Activated T-cell treated with anti-CD3 and anti-CD28 coated beads, Interleukin-2, amount 50 U/mL, for 72 hours (primary cell): ENCODE data around the gene SAXO1. TPM values are rescaled to one million over a fixed set of nuclear protein-coding genes. Genes with fewer than 3 reads are reported as not detected.
"Not testable (repeated sequence)": the region's sequence is repeated elsewhere in the genome, so short reads cannot be mapped to it uniquely, and the experiment has no call there.

ENCODE experiments used
- ATAC-seq, 2 donors: fragments of 150-1000 bp; cut with Tn5 transposase; replicated peaks in 1 of 2; 2 replicates each; pipeline ENCODE4 v1.10.0; 2021; ENCODE audit warnings: moderate library complexity in 2 of 2, mild to moderate bottlenecking in 1 of 2
- DNase-seq, 2 donors: peaks; one replicate each; pipeline ENCODE4 v3.0.0; 2021 to 2022; ENCODE audit warnings: mixed read lengths in 1 of 2
- H3K27ac Mint-ChIP-seq: one replicate; pipeline ENCODE4 v1.8.0; 2022; ENCODE audit warnings: mild to moderate bottlenecking, moderate library complexity, mixed read lengths
- H3K27me3 Mint-ChIP-seq: one replicate; pipeline ENCODE4 v1.8.0; 2022; ENCODE audit warnings: low read depth, mixed read lengths
- H3K36me3 Mint-ChIP-seq, 2 donors: one replicate each; pipeline ENCODE4 v1.8.0; 2022; ENCODE audit warnings: mixed read lengths in 2 of 2, mild to moderate bottlenecking in 1 of 2; ENCODE audit not compliant: insufficient read depth in 2 of 2
- H3K4me1 Mint-ChIP-seq: one replicate; pipeline ENCODE4 v1.8.0; 2022; ENCODE audit warnings: low read depth, mixed read lengths
- H3K4me3 Mint-ChIP-seq, 2 donors: one replicate each; pipeline ENCODE4 v1.8.0; 2022; ENCODE audit warnings: mild to moderate bottlenecking in 2 of 2, mixed read lengths in 2 of 2, moderate library complexity in 2 of 2
- H3K9me3 Mint-ChIP-seq, 2 donors: one replicate each; pipeline ENCODE4 v1.8.0; 2022; ENCODE audit warnings: mixed read lengths in 2 of 2
- total RNA-seq, 2 donors: library from RNA; stranded (reverse); gene quantifications; one replicate each; pipeline ENCODE4 v1.2.3, GENCODE V29; 2022

Gene SAXO1
- total RNA-seq, 2 donors from 2014 or later, result not detected

GRCh38 chr9:19027825-19028224 lies 5.2 kb downstream of the SAXO1 start:
- no peaks in the 10 kb centered on the region for H3K36me3 Mint-ChIP-seq
- H3K4me1 Mint-ChIP-seq, result peaks cover 13% of the 10 kb centered on the region
- peaks cover 7% of the 10 kb centered on the region for H3K27me3 Mint-ChIP-seq
- DNase-seq (no peak), ATAC-seq (no peak)
- H3K9me3 Mint-ChIP-seq, result no peaks in the 10 kb centered on the region
- H3K4me3 Mint-ChIP-seq, result no peak overlapping the region
- no peak overlapping the region for H3K27ac Mint-ChIP-seq

- ATAC-seq (no peak), DNase-seq (peak; percentile 6 to 15)
- Mint-ChIP-seq H3K27ac (no peak overlapping the region), H3K9me3 (no peaks in the 10 kb centered on the region), H3K4me3 (no peak overlapping the region), H3K4me1 (peaks cover 18% of the 10 kb centered on the region), H3K36me3 (peaks cover 0 to 3% of the 10 kb centered on the region in 2 donors), H3K27me3 (peaks cover 7% of the 10 kb centered on the region)
Measured at GRCh38 chr9:19026375-19026774, 6.6 kb downstream of the SAXO1 start.

- H3K9me3 Mint-ChIP-seq, result no peaks in the 10 kb centered on the region
- H3K27me3 Mint-ChIP-seq, result peaks cover 7% of the 10 kb centered on the region
- DNase-seq, result no peak
- H3K4me3 Mint-ChIP-seq, result no peak overlapping the region
- ATAC-seq, result no peak
- peaks cover 13% of the 10 kb centered on the region for H3K4me1 Mint-ChIP-seq
- no peak overlapping the region for H3K27ac Mint-ChIP-seq
- H3K36me3 Mint-ChIP-seq, result peaks cover 0 to 3% of the 10 kb centered on the region in 2 donors
Measured at GRCh38 chr9:19023078-19023477, 9.9 kb downstream of the SAXO1 start.

GRCh38 chr9:19022206-19022605 lies 10.8 kb downstream of the SAXO1 start:
- DNase-seq (no peak), ATAC-seq (peak; percentile 22 to 67)
- no peak overlapping the region for H3K27ac Mint-ChIP-seq
- H3K9me3 Mint-ChIP-seq, result no peaks in the 10 kb centered on the region
- peaks cover 13% of the 10 kb centered on the region for H3K4me1 Mint-ChIP-seq
- H3K27me3 Mint-ChIP-seq, result peaks cover 7% of the 10 kb centered on the region
- H3K36me3 Mint-ChIP-seq, result peaks cover 0 to 3% of the 10 kb centered on the region in 2 donors
- no peak overlapping the region for H3K4me3 Mint-ChIP-seq

- H3K27me3 Mint-ChIP-seq, DNase-seq, H3K27ac Mint-ChIP-seq, H3K36me3 Mint-ChIP-seq, H3K9me3 Mint-ChIP-seq, H3K4me3 Mint-ChIP-seq: not testable (repeated sequence)
- ATAC-seq, result peak in 1 of 2 donors; percentile 23
- peaks cover 11% of the 10 kb centered on the region for H3K4me1 Mint-ChIP-seq
Measured at GRCh38 chr9:19021649-19022048, 11.4 kb downstream of the SAXO1 start.

- Mint-ChIP-seq H3K4me3 (no peak overlapping the region), H3K27me3 (peaks cover 7% of the 10 kb centered on the region), H3K36me3 (peaks cover 0 to 3% of the 10 kb centered on the region in 2 donors), H3K4me1 (peaks cover 6% of the 10 kb centered on the region), H3K9me3 (no peaks in the 10 kb centered on the region), H3K27ac (no peak overlapping the region)
- ATAC-seq, result no peak
- DNase-seq, result no peak
Measured at GRCh38 chr9:19020886-19021455, 12.0 kb downstream of the SAXO1 start.

GRCh38 chr9:19018201-19018600 lies 14.8 kb downstream of the SAXO1 start:
- Mint-ChIP-seq H3K27ac (no peak overlapping the region), H3K4me3 (no peak overlapping the region)
- no peak for ATAC-seq

GRCh38 chr9:19009391-19009965 lies 23.5 kb downstream of the SAXO1 start:
- H3K27me3 Mint-ChIP-seq, result peaks cover 8% of the 10 kb centered on the region
- H3K9me3 Mint-ChIP-seq, result peaks cover 0 to 2% of the 10 kb centered on the region in 2 donors
- H3K36me3 Mint-ChIP-seq, result no peaks in the 10 kb centered on the region
- no peak for ATAC-seq
- no peak for DNase-seq
- H3K4me1 Mint-ChIP-seq, result no peaks in the 10 kb centered on the region
- H3K4me3 Mint-ChIP-seq, result no peak overlapping the region
- H3K27ac Mint-ChIP-seq, result no peak overlapping the region

More at GRCh38 chr9:19018201-19018600, 14.8 kb downstream of the SAXO1 start:
- Mint-ChIP-seq H3K9me3 (no peaks in the 10 kb centered on the region), H3K4me1 (peaks cover 6% of the 10 kb centered on the region), H3K27me3 (peaks cover 3% of the 10 kb centered on the region), H3K36me3 (peaks cover 0 to 3% of the 10 kb centered on the region in 2 donors)
- DNase-seq, result no peak

GRCh38 chr9:19000133-19000532 lies 32.9 kb downstream of the SAXO1 start:
- Mint-ChIP-seq H3K27me3 (no peaks in the 10 kb centered on the region), H3K4me1 (no peaks in the 10 kb centered on the region), H3K9me3 (peaks cover 2 to 12% of the 10 kb centered on the region in 2 donors), H3K36me3 (peaks cover 0 to 6% of the 10 kb centered on the region in 2 donors), H3K4me3 (no peak overlapping the region), H3K27ac (no peak overlapping the region)
- DNase-seq, result no peak
- no peak for ATAC-seq

- DNase-seq (no peak), ATAC-seq (no peak)
- Mint-ChIP-seq H3K9me3 (peaks cover 2 to 8% of the 10 kb centered on the region in 2 donors), H3K27me3 (no peaks in the 10 kb centered on the region), H3K27ac (no peak overlapping the region), H3K4me1 (no peaks in the 10 kb centered on the region), H3K36me3 (peaks cover 0 to 6% of the 10 kb centered on the region in 2 donors), H3K4me3 (no peak overlapping the region)
Measured at GRCh38 chr9:18999173-18999785, 33.7 kb downstream of the SAXO1 start.

GRCh38 chr9:18997151-18997550 lies 35.9 kb downstream of the SAXO1 start:
- ATAC-seq (no peak), DNase-seq (no peak)
- peaks cover 2 to 4% of the 10 kb centered on the region in 2 donors for H3K9me3 Mint-ChIP-seq
- peaks cover 0 to 6% of the 10 kb centered on the region in 2 donors for H3K36me3 Mint-ChIP-seq
- no peak overlapping the region for H3K4me3 Mint-ChIP-seq
- no peaks in the 10 kb centered on the region for H3K4me1 Mint-ChIP-seq
- no peaks in the 10 kb centered on the region for H3K27me3 Mint-ChIP-seq
- no peak overlapping the region for H3K27ac Mint-ChIP-seq

GRCh38 chr9:18996211-18996610 lies 36.8 kb downstream of the SAXO1 start:
- Mint-ChIP-seq H3K4me1 (no peaks in the 10 kb centered on the region), H3K27ac (no peak overlapping the region), H3K9me3 (peaks cover 2% of the 10 kb centered on the region in 2 donors), H3K36me3 (peaks cover 0 to 6% of the 10 kb centered on the region in 2 donors), H3K4me3 (no peak overlapping the region), H3K27me3 (no peaks in the 10 kb centered on the region)
- ATAC-seq (no peak), DNase-seq (no peak)

GRCh38 chr9:18994263-18994916 lies 38.6 kb downstream of the SAXO1 start:
- DNase-seq, result no peak
- no peaks in the 10 kb centered on the region for H3K4me1 Mint-ChIP-seq

More at GRCh38 chr9:18994263-18994916, 38.6 kb downstream of the SAXO1 start:
- no peaks in the 10 kb centered on the region for H3K27me3 Mint-ChIP-seq
- peaks cover 0 to 6% of the 10 kb centered on the region in 2 donors for H3K36me3 Mint-ChIP-seq
- H3K9me3 Mint-ChIP-seq, result peaks cover 2% of the 10 kb centered on the region in 2 donors
- no peak overlapping the region for H3K4me3 Mint-ChIP-seq
- ATAC-seq, result no peak
- H3K27ac Mint-ChIP-seq, result no peak overlapping the region
